Measurements from ENCODE around the gene SEC14L5.

- TF ChIP-seq CTCF (IDR thresholded peaks at IDR 0.05; ENCODE audit: low read length) (no peak), EZH2 (optimal IDR thresholded peaks at IDR 0.05; ENCODE audit: low read depth, low read length) (no peak), EZH2phosphoT487 (IDR thresholded peaks at IDR 0.05; ENCODE audit: low read length) (no peak)
Measured at GRCh38 chr16:5011637-5012036, 53.5 kb downstream of the SEC14L5 start.

Measured in MM.1S (cell line).